BJ (cell line): ENCODE measurements around the gene MLLT11. TPM values are rescaled to one million over a fixed set of nuclear protein-coding genes. Genes with fewer than 3 reads are reported as not detected.
"Not testable (repeated sequence)": the region's sequence is repeated elsewhere in the genome, so short reads cannot be mapped to it uniquely, and the experiment has no call there.

ENCODE experiments used
- CTCF ChIA-PET: fragments of 350-600 bp; formaldehyde crosslinking; extraction: SDS; loops from one replicate; lab custom pipeline; 2021; ENCODE audit warnings: antibody characterized with exemption, inconsistent platforms; lab: Yijun Ruan, JAX
- POLR2A ChIA-PET: fragments of 300-600 bp; sonication (Branson Sonifier 250); formaldehyde crosslinking; extraction: SDS; loops from one replicate; lab custom pipeline; 2021; ENCODE audit warnings: antibody characterized with exemption; lab: Charles Lee
- DNase-seq: peaks from one replicate; pipeline ENCODE4 v3.0.0-alpha.2; 2011; ENCODE audit warnings: low read depth
- H3K27me3 ChIP-seq: 2 replicates; pipeline ENCODE4 v1.6.0; 2011; ENCODE audit warnings: low read length; ENCODE audit not compliant: control insufficient read depth, insufficient read depth
- H3K36me3 ChIP-seq: 2 replicates; pipeline ENCODE4 v1.5.1; 2011; ENCODE audit warnings: low read length; ENCODE audit not compliant: control insufficient read depth, insufficient read depth
- H3K4me3 ChIP-seq: 2 replicates; pipeline ENCODE4 v1.5.1; 2011; ENCODE audit warnings: low read depth, mild to moderate bottlenecking, control low read depth, low read length
- polyA plus RNA-seq: library from polyadenylated mRNA; depleted of rRNA; stranded (reverse); fragments of >200 nt; gene quantifications from 2 replicates; pipeline ENCODE4 v1.2.3, GENCODE V29; 2011
- TF ChIP-seq, protein P1 (sequence below): IDR thresholded peaks from 2 replicates; pipeline ENCODE4 v1.5.1; 2011; ENCODE audit warnings: low read depth, mild to moderate bottlenecking, control low read depth, inconsistent platforms, low read length, moderate library complexity; ENCODE audit not compliant: insufficient read depth

MLLT11 gene
- polyA plus RNA-seq, 1 experiment, result 4.1 TPM

DNA sequence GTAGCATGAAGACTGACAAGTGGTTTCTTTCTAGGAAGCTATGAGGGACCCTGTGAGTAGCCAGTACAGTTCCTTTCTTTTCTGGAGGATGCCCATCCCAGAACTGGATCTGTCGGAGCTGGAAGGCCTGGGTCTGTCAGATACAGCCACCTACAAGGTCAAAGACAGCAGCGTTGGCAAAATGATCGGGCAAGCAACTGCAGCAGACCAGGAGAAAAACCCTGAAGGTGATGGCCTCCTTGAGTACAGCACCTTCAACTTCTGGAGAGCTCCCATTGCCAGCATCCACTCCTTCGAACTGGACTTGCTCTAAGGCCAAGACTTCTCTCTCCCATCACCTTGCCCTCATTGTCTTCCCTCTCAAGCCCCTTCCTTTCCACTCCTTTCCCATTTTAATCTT is 7.0 kb downstream of the MLLT11 start:
- no peak overlapping the region for H3K4me3 ChIP-seq
- H3K36me3 ChIP-seq, result no peaks in the 10 kb centered on the region
- TF ChIP-seq, protein P1, sequence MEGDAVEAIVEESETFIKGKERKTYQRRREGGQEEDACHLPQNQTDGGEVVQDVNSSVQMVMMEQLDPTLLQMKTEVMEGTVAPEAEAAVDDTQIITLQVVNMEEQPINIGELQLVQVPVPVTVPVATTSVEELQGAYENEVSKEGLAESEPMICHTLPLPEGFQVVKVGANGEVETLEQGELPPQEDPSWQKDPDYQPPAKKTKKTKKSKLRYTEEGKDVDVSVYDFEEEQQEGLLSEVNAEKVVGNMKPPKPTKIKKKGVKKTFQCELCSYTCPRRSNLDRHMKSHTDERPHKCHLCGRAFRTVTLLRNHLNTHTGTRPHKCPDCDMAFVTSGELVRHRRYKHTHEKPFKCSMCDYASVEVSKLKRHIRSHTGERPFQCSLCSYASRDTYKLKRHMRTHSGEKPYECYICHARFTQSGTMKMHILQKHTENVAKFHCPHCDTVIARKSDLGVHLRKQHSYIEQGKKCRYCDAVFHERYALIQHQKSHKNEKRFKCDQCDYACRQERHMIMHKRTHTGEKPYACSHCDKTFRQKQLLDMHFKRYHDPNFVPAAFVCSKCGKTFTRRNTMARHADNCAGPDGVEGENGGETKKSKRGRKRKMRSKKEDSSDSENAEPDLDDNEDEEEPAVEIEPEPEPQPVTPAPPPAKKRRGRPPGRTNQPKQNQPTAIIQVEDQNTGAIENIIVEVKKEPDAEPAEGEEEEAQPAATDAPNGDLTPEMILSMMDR, result no peak
- DNase-seq, result no peak
- no peaks in the 10 kb centered on the region for H3K27me3 ChIP-seq
- ChIA-PET POLR2A (no interaction called here), CTCF (no interaction called here)

DNA sequence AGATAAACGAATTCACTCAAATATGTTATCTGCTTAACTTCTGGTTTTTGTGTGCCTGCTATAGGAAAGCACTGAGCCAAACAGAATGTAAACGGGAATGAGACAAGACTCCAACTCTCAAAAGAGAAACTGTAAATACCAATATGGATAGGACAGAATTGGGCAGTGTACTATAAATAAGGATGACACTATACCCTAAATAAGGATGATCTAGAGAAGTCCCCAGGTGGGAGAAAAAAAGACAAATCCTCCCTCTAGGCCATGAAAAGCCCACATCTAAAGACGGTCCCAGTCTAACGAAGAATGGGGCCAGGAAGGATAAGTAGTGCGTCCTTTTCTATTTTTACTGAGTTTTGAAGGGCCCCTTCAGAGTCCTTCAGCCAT is 8.9 kb downstream of the MLLT11 start:
- no peak for DNase-seq
- H3K4me3 ChIP-seq, result no peak overlapping the region
- CTCF ChIA-PET, result no interaction called here
- TF ChIP-seq, protein P1, result no peak
- POLR2A ChIA-PET, result no interaction called here
- H3K36me3 ChIP-seq, result no peaks in the 10 kb centered on the region
- no peaks in the 10 kb centered on the region for H3K27me3 ChIP-seq

DNA sequence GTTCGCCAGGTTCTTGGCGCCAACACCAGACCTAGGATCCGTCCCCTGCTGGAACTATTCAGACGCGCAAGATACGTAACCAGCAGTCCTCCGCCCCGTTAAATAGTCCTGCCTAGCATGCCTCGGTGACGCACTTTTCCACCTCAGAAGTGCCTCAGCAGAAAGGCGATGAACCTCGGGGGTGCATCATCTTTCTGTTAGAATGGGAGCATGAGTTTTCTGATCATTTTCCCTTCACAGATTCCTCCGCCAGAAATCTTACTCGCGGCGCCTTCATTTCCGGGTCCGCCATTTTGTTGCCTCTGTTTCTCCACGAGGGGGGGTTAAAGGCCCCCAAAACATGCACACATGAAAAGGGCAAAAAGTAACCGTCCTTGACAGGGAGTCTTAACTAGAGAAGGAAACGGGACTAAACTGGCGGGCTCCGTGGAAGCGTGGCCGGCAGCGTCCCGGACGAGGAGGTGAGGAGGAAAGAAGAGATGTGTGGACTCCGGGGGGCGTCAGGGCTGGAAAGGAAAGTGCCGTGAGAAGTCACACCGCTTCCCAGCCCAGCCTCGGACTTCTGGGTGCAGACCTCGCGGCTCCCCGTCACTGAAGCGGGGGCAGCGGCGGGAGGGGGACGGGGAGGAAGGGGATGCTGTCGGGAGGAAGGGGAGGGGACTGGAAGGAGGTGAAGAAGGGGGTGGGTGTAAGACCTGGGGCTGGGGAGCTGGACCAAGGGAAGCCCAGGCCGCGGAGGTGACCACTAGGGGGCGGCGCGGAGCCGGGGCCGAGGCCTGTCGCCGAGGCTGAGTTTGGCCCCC is 10.5 kb downstream of the MLLT11 start, which contains the start of gene GABPB2:
GABPB2 (plus strand) TSS at position 288 of the 803 bp plus-strand sequence. CDS start 17,429 bp downstream, outside the sequence.
- peak within 1 kb of the TSS; percentile 94 for H3K4me3 ChIP-seq
- TF ChIP-seq, protein P1, result peak; percentile 99
- no peaks in the 10 kb centered on the region for H3K27me3 ChIP-seq
- ChIA-PET POLR2A (no interaction called here), CTCF (interaction anchor here (0.6 to 2.2 kb wide), 15 partner anchors 9 to 160 kb away, joined by 3 to 18 read pairs (median 4); partner anchors contain the start of genes C1orf56, MINDY1 and MLLT11)
- peak; percentile 69 for DNase-seq
- H3K36me3 ChIP-seq, result no peaks in the 10 kb centered on the region

DNA sequence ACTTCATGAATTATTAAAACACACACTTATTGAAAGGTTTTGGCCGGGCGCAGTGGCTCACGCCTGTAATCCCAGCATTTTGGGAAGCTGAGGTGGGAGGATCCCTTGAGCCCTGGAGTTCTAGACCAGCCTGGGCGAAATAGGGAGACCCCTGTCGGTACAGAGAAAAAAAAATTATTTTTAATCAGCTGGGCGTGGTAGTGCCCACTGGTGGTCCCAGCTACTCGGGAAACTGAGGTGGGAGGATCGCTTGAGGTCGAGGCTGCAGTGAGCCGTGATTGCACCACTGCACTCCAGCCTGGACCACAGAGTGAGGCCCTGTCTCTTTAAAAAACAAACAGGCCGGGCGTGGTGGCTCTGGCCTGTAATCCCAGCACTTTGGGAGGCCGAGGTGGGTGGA is 12.0 kb downstream of the MLLT11 start:
- ChIA-PET POLR2A (no interaction called here), CTCF (interaction anchor here (0.8 to 2.2 kb wide), 6 partner anchors 11 to 497 kb away, joined by 3 to 18 read pairs (median 4); partner anchors contain the start of gene MLLT11)
- Histone ChIP-seq H3K27me3 (no peaks in the 10 kb centered on the region), H3K4me3 (no peak overlapping the region), H3K36me3 (no peaks in the 10 kb centered on the region)
- TF ChIP-seq, protein P1, result no peak
- DNase-seq, result no peak

DNA sequence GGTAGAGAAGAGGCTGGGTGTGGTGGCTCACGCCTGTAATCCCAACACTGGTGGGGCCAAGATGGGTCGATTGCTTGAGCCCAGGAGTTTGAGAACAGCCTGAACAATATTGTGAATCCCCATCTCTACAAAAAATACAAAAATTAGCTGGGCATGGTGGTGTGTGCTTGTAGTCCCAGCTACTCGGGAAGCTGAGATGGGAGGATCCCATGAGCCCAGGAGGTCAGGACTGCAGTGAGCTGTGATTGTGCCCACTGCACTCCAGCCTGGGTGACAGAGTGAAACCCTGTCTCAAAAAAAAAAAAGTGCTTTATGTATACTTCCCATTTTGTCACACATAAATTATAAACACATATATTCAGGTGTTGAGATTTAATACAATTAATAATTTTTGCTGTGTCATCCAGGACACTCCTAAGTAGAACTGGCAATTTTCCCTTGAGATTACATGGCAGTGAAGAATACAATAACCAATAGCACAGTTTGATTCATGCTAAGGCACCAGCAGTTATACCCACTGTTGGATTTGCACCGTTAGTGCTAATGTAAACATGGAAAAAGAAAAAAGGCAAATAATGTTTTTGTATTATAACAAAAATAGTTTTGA is 25.9 kb downstream of the MLLT11 start:
- CTCF ChIA-PET, result interaction anchor here (0.8 to 1.3 kb wide), 3 partner anchors 14 to 62 kb away, joined by 3 to 10 read pairs (median 3); partner anchors contain the start of gene GABPB2
- Histone ChIP-seq H3K36me3 (no peaks in the 10 kb centered on the region), H3K27me3 (no peaks in the 10 kb centered on the region), H3K4me3 (no peak overlapping the region)
- POLR2A ChIA-PET, result no interaction called here
- TF ChIP-seq, protein P1, result no peak
- DNase-seq, result no peak

DNA sequence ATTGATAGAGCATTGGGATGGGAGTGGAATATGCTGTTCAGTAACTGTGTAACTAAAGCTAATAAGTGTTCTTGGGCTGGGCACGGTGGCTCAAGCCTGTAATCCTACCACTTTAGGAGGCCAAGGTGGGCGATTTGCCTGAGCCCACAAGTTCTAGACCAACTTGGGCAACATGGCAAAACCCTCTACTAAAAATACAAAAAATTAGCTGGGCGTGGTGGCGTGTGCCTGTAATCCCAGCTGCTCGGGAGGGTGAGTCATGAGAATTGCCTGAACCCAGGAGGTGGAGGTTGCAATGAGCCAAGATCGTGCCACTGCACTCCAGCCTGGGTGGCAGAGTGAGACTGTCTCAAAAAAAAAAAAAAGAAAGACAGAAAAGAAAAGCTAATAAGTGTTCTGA is 37.2 kb downstream of the MLLT11 start:
- DNase-seq, H3K27me3 ChIP-seq, POLR2A ChIA-PET, H3K36me3 ChIP-seq, H3K4me3 ChIP-seq: not testable (repeated sequence)
- CTCF ChIA-PET, result interaction anchor here (1.3 to 11.7 kb wide), 4 partner anchors 14 to 61 kb away, joined by 4 to 124 read pairs (median 4); partner anchors contain the start of gene TNFAIP8L2
